CD14-positive monocyte (primary cell): ENCODE measurements around the gene SEC61G. TPM values are rescaled to one million over a fixed set of nuclear protein-coding genes. Genes with fewer than 3 reads are reported as not detected.

Experiments
- DNase-seq, 3 donors: peaks; one replicate each; pipeline ENCODE4 v3.0.0-alpha.2; 2011 to 2022
- H2AFZ ChIP-seq: 2 replicates; pipeline ENCODE4 v1.6.0; 2012; ENCODE audit warnings: mild to moderate bottlenecking, low read depth, low read length, inconsistent platforms; ENCODE audit not compliant: insufficient read depth, poor library complexity, severe bottlenecking
- H3K27ac ChIP-seq, 2 donors: 1 replicate in 1 of 2; 2 replicates in 1 of 2; pipeline ENCODE4 v1.5.1; 2012 to 2013; ENCODE audit warnings: low read length in 2 of 2, control low read depth in 1 of 2, inconsistent platforms in 1 of 2, low read depth in 1 of 2, mild to moderate bottlenecking in 1 of 2
- H3K27me3 ChIP-seq, 2 donors: one replicate each; pipeline versions ENCODE4 v1.6.0 to v1.6.1; 2011 to 2013; ENCODE audit warnings: low read length in 2 of 2; ENCODE audit not compliant: control insufficient read depth in 2 of 2, insufficient read depth in 2 of 2
- H3K36me3 ChIP-seq, 2 donors: replicated peaks in 1 of 2; 1 replicate in 1 of 2; 2 replicates in 1 of 2; pipeline versions ENCODE4 v1.5.1 to v1.6.1; 2012 to 2013; ENCODE audit warnings: low read length in 2 of 2, control low read depth in 1 of 2, inconsistent platforms in 1 of 2, mild to moderate bottlenecking in 1 of 2; ENCODE audit not compliant: insufficient read depth in 2 of 2, control insufficient read depth in 1 of 2
- H3K4me1 ChIP-seq, 2 donors: 1 replicate in 1 of 2; 2 replicates in 1 of 2; pipeline versions ENCODE4 v1.5.1 to v1.6.1; 2012 to 2013; ENCODE audit warnings: low read length in 2 of 2, control low read depth in 1 of 2, inconsistent platforms in 1 of 2, mild to moderate bottlenecking in 1 of 2, moderate library complexity in 1 of 2; ENCODE audit not compliant: insufficient read depth in 2 of 2, control insufficient read depth in 1 of 2
- H3K4me2 ChIP-seq: replicated peaks from 2 replicates; pipeline ENCODE3; 2012; ENCODE audit warnings: low read length, moderate library complexity, mild to moderate bottlenecking; ENCODE audit not compliant: poor library complexity, severe bottlenecking; ENCODE audit errors: extremely low read depth
- H3K4me3 ChIP-seq, 3 experiments: fragments of 200-600 bp in 1 of 3; sonication (generic) in 1 of 3; replicated peaks in 1 of 3; 1 replicate in 2 of 3; 2 replicates in 1 of 3; pipeline ENCODE4 v1.5.1; 2011 to 2013; ENCODE audit warnings: low read length in 3 of 3, mild to moderate bottlenecking in 3 of 3, control low read depth in 2 of 3, low read depth in 2 of 3, inconsistent platforms in 1 of 3, moderate library complexity in 1 of 3
- H3K79me2 ChIP-seq: 2 replicates; pipeline ENCODE4 v1.6.0; 2012; ENCODE audit warnings: mild to moderate bottlenecking, control low read depth, inconsistent platforms, low read length, moderate library complexity; ENCODE audit not compliant: insufficient read depth
- H3K9ac ChIP-seq: 2 replicates; pipeline ENCODE4 v1.6.0; 2017; ENCODE audit warnings: low read length, mild to moderate bottlenecking; ENCODE audit not compliant: insufficient read depth, poor library complexity, severe bottlenecking
- H3K9me3 ChIP-seq, 2 donors: replicated peaks in 1 of 2; 1 replicate in 1 of 2; 2 replicates in 1 of 2; pipeline versions ENCODE4 v1.5.1 to v1.6.1; 2012 to 2013; ENCODE audit warnings: low read length in 2 of 2, control low read depth in 1 of 2; ENCODE audit not compliant: control insufficient read depth in 1 of 2, insufficient read depth in 1 of 2
- H4K20me1 ChIP-seq: 2 replicates; pipeline ENCODE4 v1.6.0; 2012; ENCODE audit warnings: mild to moderate bottlenecking, low read length, control low read depth, moderate library complexity; ENCODE audit not compliant: insufficient read depth
- H3K27ac Mint-ChIP-seq, 7 donors: one replicate each; pipeline ENCODE4 v1.8.0; 2020; ENCODE audit warnings: mild to moderate bottlenecking in 7 of 7, mixed read lengths in 7 of 7, moderate library complexity in 6 of 7, inconsistent platforms in 2 of 7
- H3K27me3 Mint-ChIP-seq, 3 donors: one replicate each; pipeline ENCODE4 v1.8.0; 2021 to 2022; ENCODE audit warnings: low read depth in 3 of 3, mild to moderate bottlenecking in 3 of 3, mixed read lengths in 3 of 3, moderate library complexity in 3 of 3, inconsistent platforms in 1 of 3
- H3K36me3 Mint-ChIP-seq, 2 donors: one replicate each; pipeline ENCODE4 v1.8.0; 2020; ENCODE audit warnings: mixed read lengths in 2 of 2, inconsistent platforms in 1 of 2, mild to moderate bottlenecking in 1 of 2
- H3K4me1 Mint-ChIP-seq: one replicate; pipeline ENCODE4 v1.8.0; 2020; ENCODE audit warnings: mild to moderate bottlenecking, mixed read lengths
- H3K4me3 Mint-ChIP-seq, 2 donors: one replicate each; pipeline ENCODE4 v1.8.0; 2020; ENCODE audit warnings: mild to moderate bottlenecking in 2 of 2, mixed read lengths in 2 of 2, moderate library complexity in 1 of 2
- H3K9me3 Mint-ChIP-seq, 7 donors: one replicate each; pipeline ENCODE4 v1.8.0; 2020 to 2022; ENCODE audit warnings: mixed read lengths in 7 of 7, mild to moderate bottlenecking in 6 of 7, moderate library complexity in 6 of 7, inconsistent platforms in 2 of 7
- CTCF ChIP-seq: fragments of 200-600 bp; IDR thresholded peaks from one replicate; pipeline ENCODE4 v1.8.0; 2022; ENCODE audit warnings: antibody characterized with exemption, mild to moderate bottlenecking
- WGBS: methylation state at CpG from one replicate; pipeline ENCODE4 v1.1.5; 2013; ENCODE audit warnings: missing lambda C conversion rate; ENCODE audit not compliant: insufficient coverage; 5-methylcytosine and 5-hydroxymethylcytosine counted together
- intact Hi-C, 2 donors: fragments of 100-400 bp; cut with micrococcal nuclease; formaldehyde crosslinking; loops; one replicate each; pipeline versions ENCODE4 v1.15.0 to v1.15.1; 2023
- polyA plus RNA-seq, 3 donors: library from polyadenylated mRNA; depleted of rRNA in 1 of 3; unstranded in 2 of 3; stranded (reverse) in 1 of 3; fragments of 300-500 nt in 2 of 3; fragments of >200 nt in 1 of 3; fragmentation: Illumina TruSeq in 2 of 3; gene quantifications; 1 replicate in 2 of 3; 2 replicates in 1 of 3; pipeline ENCODE4 v1.2.3, GENCODE V29; 2012 to 2021

SEC61G gene
- polyA plus RNA-seq, 3 donors, result 200 to 221 (median 213) TPM

- no peaks in the 10 kb centered on the region for H3K36me3 ChIP-seq
- H4K20me1 ChIP-seq, result no peaks in the 10 kb centered on the region
- H3K27me3 ChIP-seq, result peaks cover 6 to 10% of the 10 kb centered on the region in 2 donors
- DNase-seq, result peak; percentile 25 to 57 (median 50)
- H3K4me3 ChIP-seq, result peak overlapping the region in 2 of 3 experiments; percentile 1 to 36
- H2AFZ ChIP-seq, result peak overlapping the region; percentile 51
- peaks cover 11% of the 10 kb centered on the region for H3K4me1 Mint-ChIP-seq
- no peaks in the 10 kb centered on the region for H3K36me3 Mint-ChIP-seq
- H3K4me2 ChIP-seq, result peak overlapping the region; percentile 40
- peak overlapping the region; percentile 68 to 82 for H3K4me3 Mint-ChIP-seq
- intact Hi-C loops, result loop anchor here (5.0 to 10.0 kb wide), 2 partner anchors 64 to 481 kb away; no protein-coding TSS in a partner anchor
- no peak overlapping the region for H3K9ac ChIP-seq
- H3K27me3 Mint-ChIP-seq, result peaks cover 12 to 18% (median 16%) of the 10 kb centered on the region in 3 donors
- no peak overlapping the region for H3K27ac ChIP-seq
- H3K9me3 Mint-ChIP-seq, result peaks cover 7 to 15% (median 8%) of the 10 kb centered on the region in 7 donors
- TF ChIP-seq CTCF, result peak; percentile 87
- H3K9me3 ChIP-seq, result peaks cover 0 to 10% of the 10 kb centered on the region in 2 donors
- H3K79me2 ChIP-seq, result no peaks in the 10 kb centered on the region
- H3K4me1 ChIP-seq, result no peaks in the 10 kb centered on the region
- H3K27ac Mint-ChIP-seq, result peak overlapping the region in 1 of 7 donors; percentile 27
- 16% methylated on average over 9 of the region's 18 CpGs for WGBS
Observed at GRCh38 chr7:54773472-54774399, 14.7 kb upstream of the SEC61G start.

- intact Hi-C loops, result loop anchor here in 1 of 2 donors (10.0 kb wide), 1 partner anchor 1336 kb away; the partner anchor contains the start of gene CHCHD2
- no peak overlapping the region for H3K4me2 ChIP-seq
- no peak overlapping the region for H2AFZ ChIP-seq
- H4K20me1 ChIP-seq, result no peaks in the 10 kb centered on the region
- H3K4me3 ChIP-seq, result no peak overlapping the region
- H3K27ac ChIP-seq, result no peak overlapping the region
- Mint-ChIP-seq H3K4me3 (no peak overlapping the region), H3K9me3 (no peaks in the 10 kb centered on the region), H3K27ac (no peak overlapping the region), H3K36me3 (no peaks in the 10 kb centered on the region), H3K4me1 (peaks cover 9% of the 10 kb centered on the region), H3K27me3 (peaks cover 23 to 34% (median 32%) of the 10 kb centered on the region in 3 donors)
- no peak for TF ChIP-seq CTCF
- no peaks in the 10 kb centered on the region for H3K9me3 ChIP-seq
- WGBS, result no CpG with 5 or more reads among the region's 2 CpGs
- no peaks in the 10 kb centered on the region for H3K4me1 ChIP-seq
- H3K27me3 ChIP-seq, result peaks cover 6 to 15% of the 10 kb centered on the region in 2 donors
- no peaks in the 10 kb centered on the region for H3K36me3 ChIP-seq
- H3K79me2 ChIP-seq, result no peaks in the 10 kb centered on the region
- no peak for DNase-seq
- H3K9ac ChIP-seq, result no peak overlapping the region
Observed at GRCh38 chr7:54769203-54769602, 10.2 kb upstream of the SEC61G start.
